GM13976 (cell line): Measurements from ENCODE around the gene ERCC1.

Experiments used
- DNase-seq: peaks from one replicate; pipeline ENCODE4 v3.0.0; 2012; ENCODE audit warnings: low spot score
- CTCF ChIP-seq: IDR thresholded peaks from 2 replicates; pipeline ENCODE4 v1.5.1; 2012; ENCODE audit warnings: borderline replicate concordance, mild to moderate bottlenecking; ENCODE audit not compliant: insufficient read depth; ENCODE audit errors: extremely low read depth, missing control alignments, control extremely low read depth
- in situ Hi-C: fragments of 300-500 bp; cut with MboI; formaldehyde crosslinking; loops from one replicate; pipeline ENCODE4 v1.12.0; 2022; ENCODE audit warnings: low sequenced_read_pairs, mixed read lengths, inconsistent platforms; ENCODE audit not compliant: unreplicated experiment

ERCC1 gene

GRCh38 chr19:45370410-45371204, 53.1 kb downstream of the ERCC1 start, which contains the start of gene ERCC2:
Gene ERCC2 (minus strand): TSS chr19:45370573. CDS start chr19:45370540, 33 bp downstream.
- peak; percentile 100 for DNase-seq
- in situ Hi-C loops = no loop called here
- no peak for TF ChIP-seq CTCF

GRCh38 chr19:45368737-45369340, 54.9 kb downstream of the ERCC1 start:
- DNase-seq = no peak
- no peak for TF ChIP-seq CTCF
- in situ Hi-C loops = no loop called here

GRCh38 chr19:45368127-45368526, 55.6 kb downstream of the ERCC1 start:
- in situ Hi-C loops = no loop called here

GRCh38 chr19:45364696-45365095, 59.0 kb downstream of the ERCC1 start:
- TF ChIP-seq CTCF = no peak
- in situ Hi-C loops = no loop called here
- DNase-seq = no peak

More at GRCh38 chr19:45368127-45368526, 55.6 kb downstream of the ERCC1 start:
- DNase-seq = no peak
- TF ChIP-seq CTCF = no peak

- TF ChIP-seq CTCF = no peak
- no peak for DNase-seq
- in situ Hi-C loops = no loop called here
Measured at GRCh38 chr19:45363861-45364459, 59.8 kb downstream of the ERCC1 start.

GRCh38 chr19:45362291-45362690, 61.4 kb downstream of the ERCC1 start:
- no peak for DNase-seq
- no peak for TF ChIP-seq CTCF
- in situ Hi-C loops = no loop called here
